ENCODE data around the gene CMTM5.
A peak's percentile ranks its signal among the peaks of the same experiment; 100 is the strongest.
"Not testable (repeated sequence)": the region's sequence is repeated elsewhere in the genome, so short reads cannot be mapped to it uniquely, and the experiment has no call there.

Gene CMTM5

DNA sequence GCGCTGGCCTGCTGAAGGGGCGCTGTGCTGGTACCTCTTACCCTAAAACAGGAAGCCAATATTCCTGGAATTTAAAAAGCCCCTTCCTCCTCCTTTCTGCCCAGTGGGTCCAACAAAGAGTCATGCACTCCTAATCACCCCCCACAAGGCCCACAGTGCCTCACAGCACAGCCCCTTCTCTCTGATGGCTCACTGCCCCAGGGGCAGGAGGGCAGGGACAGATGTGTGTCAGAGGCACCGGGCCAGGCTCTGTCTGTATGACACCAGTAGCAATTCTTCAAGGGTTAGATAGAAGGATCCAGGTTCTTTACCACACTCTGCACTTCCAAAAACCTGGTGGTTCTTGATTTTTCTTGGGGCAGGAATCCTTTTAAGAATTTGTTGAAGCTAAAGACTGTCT lies 22.3 kb downstream of the CMTM5 start:
- no peak for DNase-seq (ENCODE audit: low spot score)

DNA sequence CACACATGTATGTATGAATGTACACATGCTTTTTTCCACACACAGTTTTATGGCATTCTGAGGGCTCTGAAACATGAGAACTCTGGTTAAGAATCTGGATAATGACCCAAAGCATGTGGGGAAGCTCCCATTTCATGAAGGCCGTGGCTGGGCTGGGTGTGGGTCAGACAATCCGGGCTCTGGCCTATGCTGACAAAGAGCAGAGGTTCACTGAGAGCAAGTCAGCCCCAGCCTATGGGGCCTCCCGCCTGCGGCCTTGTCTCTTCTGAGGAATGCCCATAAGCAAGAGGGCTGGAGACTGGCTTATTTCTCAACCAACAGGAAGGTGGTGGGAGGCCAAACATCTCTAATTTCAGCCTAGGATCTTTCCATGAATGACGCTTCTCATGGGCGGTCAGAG lies 22.7 kb downstream of the CMTM5 start:
- no peak for DNase-seq (ENCODE audit: low spot score)

DNA sequence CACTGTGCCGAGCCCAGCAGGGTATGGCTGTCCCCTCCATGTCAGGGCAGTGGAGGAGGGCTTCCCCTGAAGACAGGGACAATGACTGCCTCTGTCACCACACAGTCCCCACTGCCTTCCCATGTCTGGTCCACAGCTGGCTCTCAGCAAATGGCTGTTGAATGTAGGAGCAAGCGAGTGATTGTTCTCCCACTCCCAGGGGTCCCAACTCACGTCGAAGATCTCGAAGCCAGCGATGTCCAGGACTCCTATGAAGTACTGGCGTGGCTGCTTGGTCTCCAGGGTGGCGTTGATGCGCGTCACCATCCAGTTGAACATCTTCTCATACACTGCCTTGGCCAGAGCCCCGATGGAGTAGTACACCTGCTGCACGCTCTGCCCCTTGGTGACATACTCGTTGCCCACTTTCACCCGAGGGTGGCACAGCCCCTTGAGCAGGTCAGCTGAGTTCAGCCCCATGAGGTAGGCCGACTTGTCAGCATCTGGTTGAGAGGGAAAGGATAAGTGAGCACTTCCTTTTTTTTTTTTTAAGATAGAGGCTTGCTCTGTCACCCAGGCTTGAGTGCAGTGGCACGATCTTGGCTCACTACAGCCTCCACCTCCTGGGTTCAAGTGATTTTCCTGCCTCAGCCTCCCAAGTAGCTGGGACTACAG lies 23.8 kb downstream of the CMTM5 start:
- DNase-seq (ENCODE audit: low spot score), result not testable (repeated sequence)

DNA sequence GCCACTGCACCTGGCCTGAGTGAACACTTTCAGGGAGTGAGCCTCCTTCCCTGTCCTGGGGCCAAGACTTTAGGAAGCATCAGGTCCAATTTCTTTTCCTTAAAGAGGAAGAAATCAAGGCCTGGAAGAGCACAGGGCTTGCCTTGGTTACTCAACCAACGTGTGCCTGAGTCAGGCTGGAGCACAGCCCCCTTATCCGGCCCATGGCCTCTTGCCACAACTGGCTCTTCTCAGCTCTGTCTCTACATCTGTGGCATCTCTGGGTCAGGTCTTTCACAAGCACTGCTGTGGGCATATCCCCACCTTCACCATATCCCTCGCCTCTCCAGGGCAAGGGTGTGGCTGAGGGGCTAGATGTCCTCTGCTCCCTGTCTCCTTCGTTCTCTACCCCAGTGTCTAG lies 24.4 kb downstream of the CMTM5 start:
- DNase-seq (ENCODE audit: low spot score), result no peak

DNA sequence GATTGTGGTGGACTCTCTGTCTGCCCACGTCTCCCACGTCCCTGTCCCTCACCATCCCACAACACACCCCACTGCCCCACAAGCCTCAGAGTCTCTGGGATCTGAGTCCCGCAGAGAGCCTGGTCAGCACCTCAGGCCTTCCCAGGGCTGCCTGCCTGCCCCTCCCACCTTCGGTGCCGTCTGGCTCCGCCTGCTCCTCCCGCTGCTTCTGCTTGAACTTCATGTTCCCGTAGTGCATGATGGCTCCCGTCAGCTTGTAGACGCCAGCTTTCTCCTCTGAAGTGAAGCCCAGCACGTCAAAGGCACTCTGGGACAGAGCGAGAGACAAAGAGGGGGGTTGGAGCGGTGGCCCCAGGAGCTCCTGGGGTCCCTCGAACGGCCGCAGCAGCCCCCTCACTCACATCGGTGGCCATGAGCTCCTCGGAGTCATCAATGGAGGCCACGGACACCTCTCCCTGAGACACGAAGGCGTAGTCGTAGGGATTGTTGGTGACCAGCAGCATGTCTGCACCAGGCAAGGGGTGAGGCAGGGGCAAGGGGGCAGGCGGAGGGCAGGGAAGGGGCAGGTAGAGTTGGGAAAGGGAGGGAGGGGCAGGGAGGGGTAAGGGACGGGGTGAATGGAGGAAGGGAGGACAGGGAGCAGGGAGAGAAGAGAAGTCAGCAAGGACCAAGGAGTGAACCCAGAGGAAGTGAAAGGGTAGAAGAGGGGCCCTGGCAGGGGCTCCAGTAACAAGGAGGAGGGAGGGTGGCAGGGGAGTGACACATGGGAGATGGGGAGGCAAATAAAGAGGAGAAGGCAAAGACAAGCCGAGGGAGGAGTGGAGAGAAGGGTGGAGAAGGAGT lies 25.7 kb downstream of the CMTM5 start:
- peak; percentile 43 for DNase-seq (ENCODE audit: low spot score)

DNA sequence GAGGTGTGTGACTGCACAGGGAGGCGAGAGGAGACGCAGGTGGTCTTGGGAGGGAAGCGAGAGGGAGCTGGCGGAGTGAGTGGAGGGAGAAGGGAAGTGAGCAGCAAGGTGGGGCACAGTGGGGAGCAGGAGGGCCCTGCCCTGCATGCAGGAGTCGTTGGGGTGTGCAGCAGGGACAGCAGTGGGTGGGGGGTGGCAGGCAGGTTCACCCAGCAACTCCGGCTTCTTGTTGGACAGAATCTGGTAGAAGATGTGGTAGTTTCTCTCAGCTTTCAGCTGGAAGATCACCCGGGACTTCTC lies 26.2 kb downstream of the CMTM5 start:
- DNase-seq (ENCODE audit: low spot score), result no peak

DNA sequence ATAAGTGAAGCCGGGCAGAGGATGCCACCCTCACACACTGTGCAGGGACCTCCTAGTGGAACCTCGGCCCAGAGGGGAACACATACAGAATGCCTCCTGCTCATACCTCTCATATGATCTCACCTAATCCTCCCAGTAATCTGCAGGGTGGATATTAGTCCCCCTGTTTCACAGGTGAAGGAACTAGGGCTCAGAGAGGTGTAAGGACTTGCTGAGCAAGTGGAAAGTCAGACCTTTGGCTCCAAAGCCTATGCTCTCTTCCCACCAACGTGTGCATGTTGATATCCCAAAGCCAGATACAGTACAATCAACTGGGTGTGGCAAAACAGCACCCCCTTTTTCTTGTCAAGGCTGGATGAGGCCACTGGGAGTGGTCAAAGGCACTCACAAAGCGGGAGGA lies 27.1 kb downstream of the CMTM5 start:
- DNase-seq (ENCODE audit: low spot score), result no peak

DNA sequence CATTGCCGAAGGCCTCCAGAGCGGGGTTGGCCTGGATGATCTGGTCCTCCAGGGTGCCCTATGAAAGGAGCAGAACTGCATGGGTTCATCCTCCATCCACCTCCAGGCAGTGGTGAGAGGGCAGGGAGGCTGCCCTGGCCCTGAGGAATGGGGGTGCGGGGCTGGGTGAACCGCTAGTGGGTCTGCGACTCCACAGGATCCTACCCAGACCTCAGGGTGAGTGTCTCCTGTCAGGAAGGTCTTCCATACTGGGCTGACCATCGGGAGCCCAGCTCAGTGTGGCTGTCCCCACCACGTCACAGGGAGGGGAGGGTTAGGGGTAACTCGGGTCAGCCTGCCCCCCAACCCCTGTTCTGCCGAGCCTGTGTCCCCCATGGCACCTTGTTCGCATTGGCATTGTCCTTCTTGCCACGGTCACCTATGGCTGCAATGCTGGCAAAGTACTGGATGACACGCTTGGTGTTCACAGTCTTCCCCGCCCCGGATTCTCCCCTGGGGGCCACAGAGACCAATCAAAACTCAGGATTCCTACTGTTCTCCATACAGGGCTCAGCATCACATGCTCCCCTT lies 27.6 kb downstream of the CMTM5 start:
- DNase-seq (ENCODE audit: low spot score), result no peak

DNA sequence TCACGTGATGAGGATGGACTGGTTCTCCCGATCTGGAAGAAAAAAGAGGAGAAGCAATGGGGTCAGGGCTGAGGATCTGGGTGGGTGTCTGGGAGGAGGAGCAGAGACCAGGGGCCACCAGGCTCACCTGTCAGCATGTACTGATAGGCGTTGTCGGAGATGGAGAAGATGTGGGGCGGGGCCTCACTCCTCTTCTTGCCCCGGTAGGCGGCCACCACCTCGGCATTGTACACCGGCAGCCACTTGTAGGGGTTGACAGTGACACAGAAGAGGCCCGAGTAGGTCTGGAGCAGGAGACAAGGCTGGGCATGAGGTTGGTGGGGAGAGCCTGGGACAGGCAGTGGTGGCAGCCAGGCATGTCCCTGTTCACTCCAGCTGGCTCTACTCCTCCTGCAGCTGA lies 28.2 kb downstream of the CMTM5 start:
- DNase-seq (ENCODE audit: low spot score), result no peak

DNA sequence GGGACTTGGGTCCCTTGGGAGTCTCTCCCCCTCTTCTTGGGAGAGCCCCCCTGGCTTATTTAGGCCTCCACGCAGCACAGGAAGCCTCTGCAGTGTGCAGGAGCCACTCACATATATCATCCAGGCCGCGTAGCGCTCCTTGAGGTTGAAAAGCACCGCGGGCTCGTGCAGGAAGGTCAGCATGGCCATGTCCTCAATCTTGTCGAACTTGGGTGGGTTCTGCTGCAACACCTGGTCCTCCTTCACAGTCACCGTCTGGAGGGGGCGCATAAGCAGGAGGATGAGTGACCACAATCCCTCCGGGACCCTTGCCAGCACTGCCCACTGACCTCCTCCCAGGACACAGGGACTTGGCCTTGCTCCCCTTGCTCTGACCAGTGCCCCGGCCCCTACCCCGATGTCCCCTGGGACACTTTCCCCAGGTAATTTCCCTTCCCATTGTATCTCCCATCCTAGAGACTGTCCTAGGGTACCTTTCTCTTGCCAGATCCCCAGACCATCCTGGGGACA lies 28.7 kb downstream of the CMTM5 start:
- DNase-seq (ENCODE audit: low spot score), result no peak

DNA sequence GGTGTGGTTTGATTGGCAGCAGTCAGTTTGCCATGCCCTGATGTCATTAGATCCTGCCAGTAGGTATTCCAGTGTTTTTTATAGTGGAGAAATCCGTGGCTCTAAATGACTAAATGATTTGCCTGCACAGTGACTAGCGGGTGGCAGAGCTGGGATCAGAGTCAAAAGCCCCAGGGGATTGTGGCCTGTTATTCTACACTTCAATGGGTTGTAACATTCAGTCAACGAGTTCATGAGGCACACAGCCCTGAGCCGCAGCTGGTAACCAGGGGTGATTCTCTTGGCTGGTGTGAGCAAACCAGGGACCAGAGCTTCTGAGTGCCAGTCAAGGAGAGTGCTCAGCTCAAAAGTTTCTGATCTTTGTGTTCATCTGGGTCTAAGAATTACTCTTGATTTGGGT lies 29.4 kb downstream of the CMTM5 start:
- no peak for DNase-seq (ENCODE audit: low spot score)

DNA sequence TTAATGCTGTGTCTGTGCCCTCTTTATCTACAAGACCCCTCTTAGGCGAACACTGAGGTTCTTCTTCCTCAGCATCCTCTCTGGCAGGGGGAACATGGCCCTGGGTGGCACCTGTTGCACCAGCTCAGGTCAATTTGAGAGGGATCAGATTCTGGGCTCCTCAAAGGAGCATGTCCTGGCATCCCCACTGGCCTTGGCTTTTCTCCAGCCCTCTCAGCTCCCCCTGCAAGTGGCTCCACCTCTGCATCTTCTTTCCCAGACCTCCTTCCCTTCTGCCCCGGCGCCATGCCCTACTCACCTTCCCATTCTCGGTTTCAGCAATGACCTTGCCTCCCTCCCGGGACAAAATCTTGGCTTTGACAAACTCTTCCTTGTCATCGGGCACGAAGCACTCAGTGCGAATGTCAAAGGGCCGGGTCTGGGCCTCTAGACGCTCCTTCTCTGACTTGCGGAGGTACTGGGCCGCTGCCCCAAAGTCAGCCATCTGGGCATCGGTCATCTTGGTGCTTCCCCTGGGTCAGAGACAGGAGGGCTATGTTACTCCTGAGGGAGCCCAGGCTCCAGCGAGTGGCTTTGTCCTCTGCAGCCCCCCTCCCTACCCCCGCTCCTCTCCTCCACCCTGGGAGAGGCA lies 30.0 kb downstream of the CMTM5 start:
- no peak for DNase-seq (ENCODE audit: low spot score)

DNA sequence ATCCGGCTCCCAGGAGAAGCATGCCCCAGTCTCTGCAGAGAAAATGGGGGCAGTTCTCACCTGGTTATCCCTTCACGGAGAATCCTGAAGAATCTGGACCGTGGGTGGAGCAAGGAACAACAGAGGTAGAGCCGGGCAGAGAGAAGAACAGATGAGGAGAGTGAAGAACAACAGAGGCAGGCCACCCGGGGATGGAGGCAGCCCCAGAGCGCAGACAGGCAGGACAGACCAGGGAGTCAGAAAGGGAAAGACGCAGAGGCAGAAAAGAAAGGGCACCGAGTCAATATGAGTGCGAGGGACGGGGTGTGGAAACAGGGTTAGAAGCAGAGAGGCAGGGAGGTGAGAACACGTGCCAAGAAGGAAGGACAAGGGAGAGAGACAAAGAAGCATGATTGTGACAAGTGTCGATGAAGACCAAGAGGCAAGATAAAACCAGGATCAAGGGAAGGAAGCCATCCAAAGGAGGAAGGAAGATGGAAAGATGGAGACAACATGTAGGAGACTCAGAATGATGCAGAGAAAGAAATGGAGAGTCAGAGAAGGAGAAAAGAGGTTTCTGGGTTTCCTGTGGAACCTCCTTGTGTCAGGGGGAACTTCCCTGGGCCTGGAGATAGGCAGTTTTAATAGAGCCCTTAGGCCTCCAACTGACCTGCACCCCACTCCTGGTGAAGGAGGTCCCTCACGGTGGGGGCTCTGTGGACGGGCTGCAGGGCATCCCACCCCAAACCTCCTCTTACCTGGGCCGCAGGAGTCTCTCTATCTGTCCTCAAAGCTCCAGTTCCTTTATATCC lies 30.9 kb downstream of the CMTM5 start, which contains the start of gene MYH6:
TSS of gene MYH6 (minus strand) at position 758 of the 791 bp plus-strand sequence. CDS start 1,050 bp downstream, outside the sequence.
- no peak for DNase-seq (ENCODE audit: low spot score)

DNA sequence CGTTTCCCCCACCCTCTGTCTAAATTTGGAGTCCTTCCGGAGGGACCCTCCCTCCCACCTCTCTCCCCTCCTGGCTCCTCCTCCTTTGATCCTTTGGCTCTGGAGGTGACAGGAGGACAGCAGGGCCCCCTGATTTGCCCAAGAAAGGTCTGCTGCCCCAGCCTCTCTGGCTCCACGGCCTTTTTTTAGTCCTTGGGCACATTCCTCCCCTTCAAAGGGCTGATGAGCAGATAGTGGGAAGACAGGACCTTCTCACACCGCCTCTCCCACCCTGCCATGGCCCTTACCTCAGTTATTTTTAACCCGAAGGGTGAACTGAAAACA lies 31.4 kb downstream of the CMTM5 start:
- DNase-seq (ENCODE audit: low spot score), result no peak

DNA sequence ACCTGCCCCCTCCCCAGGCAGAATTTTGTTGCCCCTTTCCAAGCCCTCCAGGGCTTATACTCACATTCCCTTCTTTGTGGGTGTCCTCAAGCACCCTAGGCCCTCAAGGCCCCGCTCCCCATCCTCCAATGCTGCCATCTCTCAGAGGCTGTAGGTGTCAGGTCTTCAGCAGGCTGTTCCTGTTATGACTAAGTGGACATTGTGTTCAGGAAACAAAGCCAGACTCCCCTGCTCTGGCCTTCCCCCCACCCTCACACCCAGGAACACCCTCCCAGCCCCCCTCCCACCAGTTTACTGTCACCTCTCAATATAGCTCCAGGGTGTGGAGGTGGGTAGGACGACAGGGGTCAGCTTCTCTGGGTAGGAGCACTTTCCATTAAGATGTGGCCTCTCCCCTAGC lies 32.6 kb downstream of the CMTM5 start:
- DNase-seq (ENCODE audit: low spot score), result no peak

DNA sequence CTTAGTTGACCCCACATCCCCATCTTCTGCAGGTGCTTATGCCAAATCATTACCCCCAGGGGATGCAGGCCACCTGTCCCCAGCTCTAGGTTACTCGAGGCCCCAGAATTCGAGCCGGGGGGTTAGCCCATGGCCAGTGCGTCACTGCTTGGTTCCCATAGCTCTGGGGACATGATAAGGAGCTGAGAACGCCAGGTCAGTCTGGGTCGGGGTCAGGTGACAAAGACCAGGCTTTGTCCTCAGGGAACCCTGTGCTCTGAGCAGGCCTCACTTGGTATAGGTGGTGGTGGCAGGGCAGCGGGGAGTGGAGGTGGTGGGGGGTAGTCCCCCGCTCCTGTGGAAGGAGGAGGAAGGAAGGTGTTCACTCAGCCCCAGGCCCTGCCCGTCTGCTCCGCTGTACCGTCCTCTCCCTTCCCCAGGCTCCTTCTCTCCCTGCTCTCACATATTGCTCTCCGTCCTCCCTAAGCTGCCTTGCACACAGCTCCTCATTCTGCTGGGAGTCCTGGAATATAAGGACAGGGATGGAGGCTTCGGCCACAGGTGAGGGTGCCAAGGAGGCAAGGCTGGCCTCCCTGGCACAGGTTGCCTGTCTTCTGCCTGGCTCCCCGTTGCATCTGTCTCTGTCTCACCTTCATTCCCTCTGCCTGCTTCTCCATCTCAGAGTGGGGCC lies 33.3 kb downstream of the CMTM5 start:
- no peak for DNase-seq (ENCODE audit: low spot score)

DNA sequence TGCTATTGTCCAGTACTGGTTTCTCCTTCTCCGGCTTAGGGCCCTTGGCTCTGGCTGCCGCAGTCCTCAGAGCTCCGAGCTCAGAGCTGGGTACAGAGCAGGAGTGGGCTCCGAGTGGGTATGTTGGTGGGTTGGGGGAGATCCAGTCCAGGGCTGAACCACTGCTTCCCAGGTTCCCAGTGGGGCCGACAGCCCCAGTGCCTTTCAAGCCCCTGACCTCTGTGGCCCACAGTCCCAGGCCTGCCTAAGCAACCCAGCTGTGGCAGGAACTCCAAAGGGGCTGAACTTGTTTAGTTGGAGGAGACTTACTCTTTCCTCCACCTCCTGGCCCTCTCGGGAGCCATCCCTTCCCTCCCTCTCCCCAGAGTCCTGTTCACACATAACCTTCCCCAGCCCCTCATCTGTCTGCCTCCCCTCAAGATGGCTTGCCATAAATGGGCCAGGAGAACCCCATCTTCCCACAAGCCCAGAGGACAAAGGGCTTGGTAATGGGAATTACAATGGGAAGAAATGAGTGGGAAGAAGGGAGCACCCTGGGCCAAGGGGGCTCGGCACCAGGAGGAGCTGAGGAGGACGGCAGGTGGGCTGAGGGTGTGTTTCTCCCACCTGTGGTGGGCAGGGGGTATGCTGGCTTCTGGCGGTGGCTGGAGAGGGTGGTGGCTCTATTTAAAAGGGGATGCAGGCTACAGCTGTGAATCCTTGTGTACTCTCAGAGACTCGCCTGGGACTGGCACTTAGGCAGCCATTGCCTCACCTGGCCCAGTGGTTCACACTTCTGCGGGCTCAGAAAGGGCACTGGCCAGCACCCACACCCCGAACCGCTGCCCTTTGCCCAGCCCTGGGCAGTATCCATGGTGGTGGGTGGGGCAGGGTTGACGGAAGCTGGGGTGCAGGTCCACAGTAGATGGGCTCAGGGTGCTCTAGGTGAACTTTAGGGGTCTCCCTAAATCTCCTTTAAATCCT lies 35.0 kb downstream of the CMTM5 start:
- DNase-seq (ENCODE audit: low spot score), result no peak

DNA sequence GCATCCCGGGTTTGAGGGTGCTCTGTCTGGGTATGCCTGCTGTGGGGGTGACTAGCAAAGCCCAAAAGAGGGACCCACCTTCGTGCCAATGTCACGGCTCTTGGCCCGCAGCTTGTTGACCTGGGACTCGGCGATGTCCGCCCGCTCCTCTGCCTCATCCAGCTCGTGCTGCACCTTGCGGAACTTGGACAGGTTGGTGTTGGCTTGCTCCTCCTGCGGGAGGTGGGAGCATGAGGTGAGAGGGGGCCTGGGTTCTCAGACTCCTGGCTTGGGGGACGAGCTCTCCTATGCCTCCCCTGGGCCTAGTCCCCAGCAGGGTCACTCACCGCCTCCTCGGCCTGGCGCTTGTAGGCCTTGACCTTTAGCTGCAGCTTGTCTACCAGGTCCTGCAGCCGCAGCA lies 36.8 kb downstream of the CMTM5 start:
- DNase-seq (ENCODE audit: low spot score), result no peak

DNA sequence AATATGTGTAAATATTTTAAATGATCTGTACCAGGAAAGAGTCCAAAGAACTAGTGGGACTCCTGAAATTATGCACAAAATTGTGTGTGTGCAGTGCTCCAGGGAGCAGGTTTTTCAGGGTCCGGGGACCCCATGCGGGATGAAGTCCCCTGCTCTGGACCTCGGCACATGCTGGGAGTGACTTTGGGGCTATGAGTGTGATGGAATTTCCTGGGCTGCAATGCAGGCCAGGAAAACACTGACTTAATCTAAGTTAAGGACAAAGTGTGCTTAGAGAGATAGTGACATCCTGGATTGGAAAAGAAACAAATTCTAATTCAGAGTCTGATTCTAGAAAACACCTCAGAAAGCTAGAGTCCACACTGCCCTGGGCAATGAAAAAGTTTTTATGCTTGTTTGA lies 37.4 kb downstream of the CMTM5 start:
- no peak for DNase-seq (ENCODE audit: low spot score)

Measured in iPS-NIHi11 (cell line).